K562 (cell line): Measurements from ENCODE around the gene ZNF761. TPM values are rescaled to one million over a fixed set of nuclear protein-coding genes. Genes with fewer than 3 reads are reported as not detected.

Experiments used
- CBFB ChIP-seq: sonication (generic); formaldehyde crosslinking; IDR thresholded peaks from 2 replicates; pipeline ENCODE4 v1.4.0; 2020; ENCODE audit warnings: mild to moderate bottlenecking, missing genetic modification reagents
- E2F8 ChIP-seq: fragments of 450-650 bp; IDR thresholded peaks from 2 replicates; pipeline ENCODE4 v1.7.1; 2018; ENCODE audit warnings: mild to moderate bottlenecking, low read depth; ENCODE audit not compliant: partially characterized antibody
- EWSR1 ChIP-seq: fragments of 450-650 bp; IDR thresholded peaks from 2 replicates; pipeline ENCODE4 v1.6.1; 2018; ENCODE audit warnings: borderline replicate concordance, mild to moderate bottlenecking, low read depth, moderate library complexity; ENCODE audit not compliant: partially characterized antibody
- GABPB1 ChIP-seq: sonication (generic); formaldehyde crosslinking; IDR thresholded peaks from 2 replicates; pipeline ENCODE4 v1.8.0; 2022; ENCODE audit warnings: mild to moderate bottlenecking, missing genetic modification reagents
- GATA2 ChIP-seq: sonication (generic); formaldehyde crosslinking; IDR thresholded peaks from 2 replicates; pipeline ENCODE4 v1.4.0; 2020; ENCODE audit warnings: mild to moderate bottlenecking, missing genetic modification reagents
- GTF2A2 ChIP-seq: IDR thresholded peaks from 2 replicates; pipeline ENCODE4 v1.6.1; 2016; ENCODE audit warnings: mild to moderate bottlenecking, missing genetic modification characterization, missing compliant biosample characterization
- HLTF ChIP-seq: fragments of 450-650 bp; IDR thresholded peaks from 2 replicates; pipeline ENCODE4 v1.6.1; 2016
- HMG20A ChIP-seq: fragments of 450-650 bp; formaldehyde crosslinking; conservative IDR thresholded peaks from 2 replicates; pipeline ENCODE4 v1.4.0; 2020; ENCODE audit warnings: mild to moderate bottlenecking, mixed read lengths
- HNRNPUL1 ChIP-seq: fragments of 200-400 bp; formaldehyde crosslinking; IDR thresholded peaks from 2 replicates; pipeline ENCODE4 v1.6.1; 2017; ENCODE audit warnings: low read length
- KLF16 ChIP-seq: IDR thresholded peaks from 2 replicates; pipeline ENCODE4 v1.6.1; 2016; ENCODE audit warnings: antibody characterized with exemption
- MEF2D ChIP-seq: conservative IDR thresholded peaks from 2 replicates; pipeline ENCODE4 v1.6.1; 2016; ENCODE audit warnings: low read depth, missing genetic modification characterization, missing compliant biosample characterization
- MTA2 ChIP-seq: fragments of 450-650 bp; IDR thresholded peaks from 2 replicates; pipeline ENCODE4 v1.6.1; 2016; ENCODE audit warnings: low read depth
- NCOA6 ChIP-seq: fragments of 450-650 bp; IDR thresholded peaks from 2 replicates; pipeline ENCODE4 v1.6.1; 2017; ENCODE audit warnings: mild to moderate bottlenecking
- RAD21 ChIP-seq, 2 experiments: fragments of 250-450 bp in 1 of 2; fragments of 450-650 bp in 1 of 2; sonication (Bioruptor Pico) in 1 of 2; formaldehyde crosslinking in 1 of 2; IDR thresholded peaks in 1 of 2; conservative IDR thresholded peaks in 1 of 2; 2 replicates each; pipeline versions ENCODE4 v1.4.0 to v1.8.0; 2020 to 2022; ENCODE audit warnings: mild to moderate bottlenecking in 2 of 2, moderate library complexity in 1 of 2
- RBBP5 ChIP-seq: fragments of 200-600 bp; sonication (generic); IDR thresholded peaks from 2 replicates; pipeline ENCODE4 v1.6.1; 2012; ENCODE audit warnings: borderline replicate concordance, mild to moderate bottlenecking, low read length, control low read depth, inconsistent platforms; ENCODE audit not compliant: insufficient read depth, poor library complexity, severe bottlenecking
- RBM22 ChIP-seq: fragments of 200-400 bp; formaldehyde crosslinking; IDR thresholded peaks from 2 replicates; pipeline ENCODE4 v1.6.1; 2018; ENCODE audit warnings: low read length, low read depth; ENCODE audit not compliant: poor library complexity, severe bottlenecking
- SFPQ ChIP-seq: fragments of 200-400 bp; formaldehyde crosslinking; IDR thresholded peaks from 2 replicates; pipeline ENCODE4 v1.6.1; 2017; ENCODE audit warnings: mild to moderate bottlenecking, low read depth, low read length, moderate library complexity
- THAP7 ChIP-seq: fragments of 250-450 bp; sonication (Bioruptor Pico); IDR thresholded peaks from 2 replicates; pipeline ENCODE4 v1.5.0; 2021
- ZEB2 ChIP-seq: fragments of 450-650 bp; IDR thresholded peaks from 2 replicates; pipeline ENCODE4 v1.6.1; 2016
- ZFP36 ChIP-seq: fragments of 150-350 bp; IDR thresholded peaks from 2 replicates; pipeline ENCODE4 v1.6.1; 2018; ENCODE audit warnings: low read length, low read depth; ENCODE audit not compliant: partially characterized antibody
- ZNF224 ChIP-seq: sonication (generic); formaldehyde crosslinking; IDR thresholded peaks from 2 replicates; pipeline ENCODE4 v1.8.0; 2022; ENCODE audit warnings: mild to moderate bottlenecking, missing genetic modification reagents
- ZNF24 ChIP-seq: fragments of 450-650 bp; IDR thresholded peaks from 2 replicates; pipeline ENCODE4 v1.6.1; 2016
- ZNF551 ChIP-seq: fragments of 250-450 bp; sonication (Bioruptor Pico); IDR thresholded peaks from 2 replicates; pipeline ENCODE4 v1.5.0; 2021; ENCODE audit warnings: mild to moderate bottlenecking, moderate library complexity
- ZNF77 ChIP-seq: fragments of 250-450 bp; sonication (Bioruptor Pico); IDR thresholded peaks from 2 replicates; pipeline ENCODE4 v1.5.0; 2020
- polyA plus RNA-seq, 8 experiments: library from polyadenylated mRNA; depleted of rRNA in 4 of 8; stranded (reverse) in 5 of 8; unstranded in 3 of 8; fragments of >200 nt; fragmentation: Nextera tagmentation in 2 of 8; fragmentation: Illumina TruSeq in 1 of 8; extraction: Ambion mirVana in 2 of 8; extraction: Trizol in 1 of 8; gene quantifications; 2 replicates each; pipeline versions ENCODE4 v1.2.1 to v1.2.3, GENCODE V29; 2011 to 2014; ENCODE audit warnings: inconsistent platforms in 1 of 8, missing spikeins in 1 of 8
- total RNA-seq, 7 experiments: library from RNA; depleted of rRNA in 6 of 7; stranded (reverse); fragments of >200 nt in 6 of 7; fragmentation: Illumina TruSeq in 2 of 7; extraction: Trizol in 2 of 7; gene quantifications; 2 replicates each; pipeline versions ENCODE4 v1.2.1 to v1.2.3, GENCODE V29; 2011 to 2021; ENCODE audit warnings: low replicate concordance in 1 of 7

ZNF761 gene
- total and polyA plus RNA-seq, 9 of the 15 experiments (the other 6 are each of a cell fraction or from before 2014, with no cell fraction given): 10.3 to 30.2 (median 17.0) TPM

GRCh38 chr19:53394974-53395839 is 36.6 kb upstream of the ZNF761 start, which contains the start of gene ZNF765 (continued):
- TF ChIP-seq ZEB2 (no peak), RBM22 (no peak), SFPQ (no peak), EWSR1 (no peak), THAP7 (CRISPR knock-in tag) (no peak), HMG20A (CRISPR knock-in tag) (no peak), ZNF224 (CRISPR knock-in tag) (no peak), GABPB1 (no peak), MTA2 (no peak), RBBP5 (peak; percentile 62), E2F8 (no peak), HLTF (no peak), ZNF24 (no peak), GTF2A2 (tag) (no peak), ZFP36 (no peak), GATA2 (CRISPR knock-in tag) (no peak), ZNF551 (no peak), NCOA6 (no peak), ZNF77 (CRISPR knock-in tag) (no peak), RAD21 (CRISPR knock-in tag; conservative IDR thresholded peaks at IDR 0.05 in 1 of 2, IDR thresholded peaks at IDR 0.05 in 1 of 2) (no peak), HNRNPUL1 (no peak), MEF2D (no peak), KLF16 (no peak), CBFB (no peak)
